ENCODE measurements around the gene STK10.

The STK10 gene

DNA sequence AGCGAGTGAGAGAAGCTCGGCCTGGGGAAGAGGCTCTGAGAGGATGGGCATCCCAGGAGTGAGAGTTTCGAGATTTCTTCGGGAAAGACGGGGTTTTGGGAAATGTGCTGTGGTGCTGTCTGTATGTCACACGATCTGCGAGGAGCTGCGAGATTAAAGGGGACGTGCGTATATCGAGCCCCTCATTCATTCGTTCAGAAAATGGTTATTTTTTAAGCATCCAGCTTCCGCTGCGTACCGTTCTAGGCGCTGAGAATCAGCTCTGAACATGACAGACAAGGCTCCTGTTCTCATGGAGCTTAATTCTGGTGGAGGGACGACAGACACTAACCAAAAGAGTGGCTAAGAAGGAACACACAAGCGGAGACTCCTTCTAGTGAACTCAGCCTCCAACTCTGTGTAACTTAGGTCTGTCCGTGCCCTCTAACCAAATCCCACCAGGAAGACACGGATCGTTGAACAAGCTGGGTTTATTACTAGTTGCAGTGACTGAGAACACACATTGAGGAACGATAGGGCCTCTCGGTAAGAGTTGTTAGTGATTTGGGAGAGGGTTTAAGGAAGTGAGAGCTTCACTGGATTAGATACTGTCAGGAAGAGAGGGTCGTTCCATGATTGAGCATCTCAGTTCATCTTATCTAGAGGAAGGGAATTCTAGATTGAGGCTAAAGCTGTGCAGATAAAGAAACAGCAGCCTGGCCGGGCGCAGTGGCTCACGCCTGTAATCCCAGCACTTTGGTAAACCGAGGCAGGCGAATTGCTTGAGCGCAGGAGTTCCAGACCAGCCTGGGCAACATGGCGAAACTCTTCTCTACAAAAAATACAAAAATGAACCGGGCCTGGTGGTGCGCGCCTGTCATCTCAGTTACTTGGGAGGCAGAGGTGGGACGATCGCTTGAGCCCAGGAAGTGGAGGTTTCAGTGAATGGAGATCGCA is 180.6 kb downstream of the STK10 start:
- DNase-seq, result no peak

DNA sequence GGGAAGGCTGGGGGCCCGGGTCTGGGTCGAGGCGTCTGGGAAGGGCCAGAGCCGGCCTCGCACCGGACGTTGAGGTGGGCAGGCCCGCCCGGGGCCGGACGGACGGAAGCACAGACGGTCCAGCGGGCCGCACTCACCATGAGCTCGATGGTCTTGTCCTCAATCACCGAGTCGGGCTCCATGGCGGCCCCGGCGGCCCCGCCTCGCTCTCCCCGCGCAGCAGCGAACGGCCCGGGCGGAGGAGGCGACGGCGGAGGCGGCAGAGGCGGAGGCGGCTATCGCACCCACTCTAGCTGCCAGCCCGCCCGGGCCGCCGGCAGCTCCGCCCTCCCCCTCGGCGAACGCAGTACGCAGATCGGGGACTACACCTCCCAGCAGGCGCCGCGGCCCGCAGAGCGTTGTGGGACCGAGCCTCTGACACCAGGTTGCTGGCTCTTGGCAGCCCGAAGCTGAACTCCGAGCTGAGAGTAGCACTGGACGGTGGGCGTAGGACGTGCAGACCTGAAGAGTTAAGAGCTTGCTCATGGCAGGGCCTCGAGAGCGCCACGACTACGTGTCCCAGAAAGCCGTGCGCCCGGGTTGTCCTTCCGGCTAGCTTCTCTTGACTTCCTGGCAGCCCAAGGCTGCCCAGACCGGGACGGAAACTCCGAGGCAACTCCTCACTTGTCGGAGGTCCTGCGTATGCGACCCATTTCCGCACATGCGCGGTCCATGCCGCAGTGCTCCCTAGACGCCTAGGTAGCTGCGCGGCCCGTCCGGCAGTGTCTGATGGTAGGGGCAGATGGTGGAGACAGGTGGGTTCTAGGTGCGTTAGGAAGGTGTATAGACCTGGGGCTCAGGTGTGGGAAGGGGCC is 181.5 kb downstream of the STK10 start, which contains the start of gene FBXW11:
Gene FBXW11 (minus strand): TSS at position 318 of the 854 bp plus-strand sequence. CDS start 136 bp downstream, at position 182.
- peak; percentile 96 to 98 for DNase-seq

DNA sequence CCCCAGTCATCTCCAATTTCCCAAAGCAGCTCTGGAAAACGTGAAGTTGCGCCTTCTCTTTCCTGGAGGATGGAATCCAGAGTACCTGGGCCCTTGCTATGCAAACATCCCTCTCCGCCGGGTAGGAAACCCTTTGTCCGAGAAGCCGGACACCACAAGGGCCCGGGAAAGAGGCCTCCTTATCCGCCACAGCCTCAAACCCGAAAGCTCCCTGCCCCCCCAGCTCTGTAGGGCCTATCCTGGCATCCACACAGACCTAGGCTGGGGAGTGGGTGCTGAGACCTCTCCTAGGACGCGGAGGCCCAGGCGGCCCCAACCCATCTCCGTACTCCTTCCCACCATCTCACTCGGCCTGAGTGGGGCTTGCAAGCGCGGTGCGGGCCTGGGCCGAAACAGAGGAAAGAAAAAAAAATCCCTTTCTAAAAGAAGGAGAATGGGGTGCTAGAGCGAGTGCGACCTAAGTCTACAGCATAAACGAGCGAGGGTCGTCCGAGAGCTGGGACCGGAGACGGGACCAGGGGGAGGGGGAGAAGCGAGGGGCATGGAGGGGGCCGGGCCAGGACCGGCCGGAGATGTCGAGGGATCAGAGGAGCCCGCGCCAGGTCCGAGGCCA is 182.2 kb downstream of the STK10 start:
- peak in 1 of 2 donors; percentile 23 for DNase-seq

DNA sequence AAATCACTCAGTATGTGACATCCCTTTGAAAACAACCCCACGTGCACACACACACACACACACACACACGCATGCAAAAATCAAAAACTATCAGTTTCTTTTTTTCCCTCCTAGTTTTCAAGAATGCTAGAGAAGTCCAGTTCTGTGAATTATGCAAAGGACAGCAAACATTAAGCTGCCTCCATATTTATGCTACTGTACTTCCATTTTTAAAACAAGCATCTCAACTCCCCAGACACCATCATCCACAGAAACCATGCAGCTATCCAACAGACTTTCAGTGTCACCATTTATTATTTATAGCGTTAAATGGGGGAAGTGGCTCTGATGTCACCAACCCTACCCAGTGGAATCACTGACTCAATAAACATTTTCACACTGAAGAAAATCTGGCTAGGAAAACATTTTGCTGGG is 183.2 kb downstream of the STK10 start:
- peak in 1 of 2 donors; percentile 34 for DNase-seq

DNA sequence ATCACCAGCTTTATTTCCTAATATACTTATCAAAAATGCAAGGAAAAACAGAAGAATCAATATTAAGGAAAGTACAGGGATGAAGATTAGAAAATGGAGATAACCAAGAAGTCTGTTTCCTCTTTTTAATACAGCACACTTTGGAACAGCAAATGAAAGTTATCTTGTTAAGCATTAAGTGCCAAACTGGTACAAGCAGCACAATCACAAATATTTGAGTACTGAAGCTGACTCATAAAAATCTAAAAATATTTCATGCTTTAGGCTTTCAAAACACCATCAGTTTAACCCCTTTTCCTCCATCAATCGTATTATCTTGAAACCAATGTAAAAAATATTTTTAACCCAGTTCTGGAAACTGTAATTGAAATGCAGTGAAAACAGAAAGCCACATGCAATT is 184.3 kb downstream of the STK10 start:
- no peak for DNase-seq

DNA sequence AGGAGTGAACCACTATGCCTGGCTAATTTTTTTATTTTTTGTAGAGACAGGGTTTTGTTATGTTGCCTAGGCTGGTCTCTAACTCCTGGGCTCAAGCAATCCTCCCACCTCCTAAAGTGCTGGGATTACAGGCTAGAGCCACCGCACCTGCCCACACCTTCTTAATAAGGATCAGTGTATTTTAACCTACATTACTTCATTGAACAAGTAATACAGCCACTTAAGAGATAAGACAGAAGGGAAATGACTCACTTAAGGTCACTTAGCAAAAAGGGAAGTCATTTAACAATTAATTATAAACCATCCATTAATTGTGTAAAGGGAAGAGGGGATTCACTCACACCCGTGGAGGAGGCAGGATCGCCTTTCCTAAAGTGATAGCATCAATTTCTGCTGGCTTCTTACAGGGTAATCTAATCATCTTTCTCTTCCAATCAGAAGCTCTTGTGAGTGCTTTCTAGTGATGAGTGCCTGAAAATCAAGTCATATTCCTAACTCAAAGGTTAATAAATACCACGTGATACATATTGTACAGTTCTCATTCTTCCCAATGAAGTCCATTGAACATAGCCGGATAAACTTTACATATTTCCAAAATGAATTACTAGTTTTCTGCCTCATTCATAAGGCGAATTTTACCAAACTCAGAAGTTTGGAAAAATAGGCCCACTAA is 185.0 kb downstream of the STK10 start:
- DNase-seq, result no peak

DNA sequence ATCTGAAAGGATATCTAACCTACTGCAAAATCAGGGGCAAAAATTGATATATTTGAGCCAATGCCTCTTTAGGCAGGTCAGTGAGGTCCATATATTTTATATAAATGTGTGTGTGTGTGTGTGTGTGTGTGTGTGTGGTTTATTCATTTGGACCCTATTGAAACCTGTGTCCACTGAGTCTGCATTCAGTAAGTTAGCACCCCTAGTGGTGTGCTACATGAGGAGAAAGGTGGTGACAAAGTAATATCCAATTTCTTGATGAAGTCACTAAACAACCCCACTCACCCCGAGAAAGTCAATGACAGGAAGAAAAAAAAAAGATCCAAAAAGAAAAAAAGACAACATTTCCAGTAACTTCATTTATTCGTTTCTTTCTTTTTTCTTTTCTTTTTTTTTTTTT is 185.7 kb downstream of the STK10 start:
- peak in 1 of 2 donors; percentile 47 for DNase-seq

DNA sequence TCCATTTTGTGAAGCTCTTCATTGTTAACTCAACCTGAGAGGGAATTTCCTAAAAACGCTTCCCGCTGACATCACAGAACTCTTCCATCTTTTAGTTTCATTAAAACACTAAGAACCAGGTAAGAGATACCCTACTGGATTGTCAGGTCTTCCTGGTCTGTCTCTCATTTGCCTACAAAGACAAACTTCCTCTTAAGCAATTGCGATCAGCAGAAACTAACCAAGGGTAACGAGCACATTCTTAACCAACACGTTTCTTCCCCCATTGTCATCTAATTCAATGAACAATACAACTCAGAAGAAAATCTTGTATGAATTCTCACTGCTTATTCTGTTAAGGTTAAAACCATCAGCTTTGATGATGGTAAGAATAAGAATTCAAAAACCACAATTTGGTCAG is 188.1 kb downstream of the STK10 start:
- no peak for DNase-seq

DNA sequence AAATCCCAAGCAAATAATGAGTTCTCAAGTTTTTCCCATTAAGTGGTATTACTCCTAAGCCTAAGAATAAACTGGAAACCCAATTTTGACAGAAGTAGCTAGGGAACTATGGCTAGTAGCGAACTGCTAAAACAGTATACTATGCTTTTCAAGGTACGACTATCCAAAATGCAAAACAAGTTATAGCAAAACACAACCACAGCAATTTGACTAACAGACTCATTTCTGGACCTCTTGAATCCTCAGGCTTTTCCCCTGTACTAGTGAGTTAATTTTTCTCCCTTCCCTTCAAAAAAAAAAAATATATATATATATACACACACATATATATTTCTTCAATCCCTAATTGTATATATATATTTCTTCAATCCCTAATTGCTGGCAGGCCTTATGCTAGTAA is 188.9 kb downstream of the STK10 start:
- DNase-seq, result no peak

DNA sequence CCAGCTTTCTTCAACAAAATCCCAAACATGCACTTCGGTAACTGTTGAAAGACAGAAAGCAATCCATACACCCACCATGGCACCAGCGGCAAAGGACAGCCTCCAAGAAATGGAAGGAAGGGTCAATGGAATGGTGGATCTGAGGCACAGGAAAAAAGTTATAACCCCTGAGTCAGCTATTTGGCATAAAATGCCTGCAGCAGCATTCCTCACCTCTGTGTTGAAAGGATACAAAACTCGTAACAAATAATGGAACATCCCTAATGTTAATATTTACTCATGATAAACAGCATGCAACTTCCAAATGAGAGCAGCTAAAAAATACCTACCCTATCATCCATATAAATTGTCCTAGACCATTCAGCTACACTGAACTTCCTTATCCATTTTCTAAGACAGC is 191.0 kb downstream of the STK10 start:
- DNase-seq, result no peak

DNA sequence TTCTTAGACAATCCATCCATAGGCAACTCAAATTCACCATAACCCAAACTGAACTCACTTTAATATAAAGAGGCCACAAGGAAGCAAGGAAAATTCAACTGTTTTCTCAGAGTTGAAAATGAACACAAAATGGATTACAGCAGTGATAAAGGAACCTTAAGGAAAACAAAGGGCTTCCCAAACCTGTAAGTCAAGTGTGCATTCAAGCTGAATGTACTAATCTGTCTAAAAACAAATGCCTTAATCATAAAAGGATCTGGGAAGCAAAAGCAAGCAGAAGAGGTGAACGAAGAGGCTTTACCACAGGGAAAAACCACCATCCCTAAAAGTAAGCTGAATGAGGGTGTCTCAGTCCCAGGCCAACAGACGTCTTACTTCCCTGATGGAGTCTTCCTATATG is 195.2 kb downstream of the STK10 start:
- no peak for DNase-seq

DNA sequence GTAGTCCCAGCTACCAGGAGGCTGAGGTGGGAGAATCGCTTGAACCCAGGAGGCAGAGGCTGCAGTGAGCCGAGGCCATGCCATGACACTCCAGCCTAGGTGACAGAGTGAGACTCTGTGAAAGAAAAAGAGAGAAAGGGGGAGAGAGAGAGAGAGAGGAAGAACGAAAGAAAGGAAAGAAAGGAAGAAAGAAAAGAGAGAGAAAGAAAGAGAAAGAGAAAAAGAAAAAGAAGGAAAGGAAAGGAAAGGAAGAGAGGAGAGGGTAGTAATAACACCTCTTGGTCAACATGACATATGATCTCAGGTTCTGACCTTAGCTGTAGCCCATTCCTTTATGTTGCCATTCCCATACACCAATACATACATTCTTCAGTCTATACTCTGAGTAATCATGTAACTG is 195.7 kb downstream of the STK10 start:
- no peak for DNase-seq
